ENCODE results near the gene CPSF7.

DNA sequence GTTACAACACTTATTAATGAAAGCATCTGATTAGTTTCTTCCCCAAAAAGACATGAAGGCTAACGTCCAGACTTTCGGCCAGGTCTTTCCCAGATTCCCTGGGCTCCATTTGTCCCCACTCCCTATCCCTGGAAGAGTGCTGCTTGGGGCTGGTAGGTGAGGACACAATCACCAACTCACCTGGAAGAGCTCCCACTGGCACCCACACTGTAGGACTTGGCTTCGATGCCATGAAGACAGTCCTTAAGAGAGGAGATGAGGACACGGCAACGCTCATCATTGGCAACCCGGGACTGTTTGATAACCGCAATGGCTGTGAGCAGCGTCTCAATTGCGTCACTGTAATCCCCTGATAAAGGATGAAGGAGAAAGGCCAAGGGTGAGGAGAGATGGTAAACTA, 18.2 kb downstream of the CPSF7 start:
- TF ChIP-seq CTCF (IDR thresholded peaks at IDR 0.05; ENCODE audit: insufficient read depth, low read depth, low read length) (no peak), EZH2 (IDR thresholded peaks at IDR 0.05; ENCODE audit: insufficient read depth, low read length) (no peak)

All from astrocyte (in vitro differentiated cells and primary cell).